ENCODE data around the gene GPRASP3.
A peak's percentile ranks its signal among the peaks of the same experiment; 100 is the strongest.
"Not testable (repeated sequence)": the region's sequence is repeated elsewhere in the genome, so short reads cannot be mapped to it uniquely, and the experiment has no call there.

GPRASP3 gene, protein sequence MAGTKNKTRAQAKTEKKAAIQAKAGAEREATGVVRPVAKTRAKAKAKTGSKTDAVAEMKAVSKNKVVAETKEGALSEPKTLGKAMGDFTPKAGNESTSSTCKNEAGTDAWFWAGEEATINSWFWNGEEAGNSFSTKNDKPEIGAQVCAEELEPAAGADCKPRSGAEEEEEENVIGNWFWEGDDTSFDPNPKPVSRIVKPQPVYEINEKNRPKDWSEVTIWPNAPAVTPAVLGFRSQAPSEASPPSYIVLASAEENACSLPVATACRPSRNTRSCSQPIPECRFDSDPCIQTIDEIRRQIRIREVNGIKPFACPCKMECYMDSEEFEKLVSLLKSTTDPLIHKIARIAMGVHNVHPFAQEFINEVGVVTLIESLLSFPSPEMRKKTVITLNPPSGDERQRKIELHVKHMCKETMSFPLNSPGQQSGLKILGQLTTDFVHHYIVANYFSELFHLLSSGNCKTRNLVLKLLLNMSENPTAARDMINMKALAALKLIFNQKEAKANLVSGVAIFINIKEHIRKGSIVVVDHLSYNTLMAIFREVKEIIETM

GRCh38 chrX:102720237-102721168 lies at the start of gene GPRASP3:
TSS of gene GPRASP3 (plus strand) at chrX:102720743. CDS start at chrX:102748996, 28,253 bp downstream.
- DNase-seq, result no peak
- in situ Hi-C loops (cut with MboI; ENCODE audit: low pct_unique_long_range_greater_than_20kb, low sequenced_read_pairs), result no loop called here

GRCh38 chrX:102672856-102673255 lies 47.7 kb upstream of the GPRASP3 start:
- DNase-seq, result no peak

DNA sequence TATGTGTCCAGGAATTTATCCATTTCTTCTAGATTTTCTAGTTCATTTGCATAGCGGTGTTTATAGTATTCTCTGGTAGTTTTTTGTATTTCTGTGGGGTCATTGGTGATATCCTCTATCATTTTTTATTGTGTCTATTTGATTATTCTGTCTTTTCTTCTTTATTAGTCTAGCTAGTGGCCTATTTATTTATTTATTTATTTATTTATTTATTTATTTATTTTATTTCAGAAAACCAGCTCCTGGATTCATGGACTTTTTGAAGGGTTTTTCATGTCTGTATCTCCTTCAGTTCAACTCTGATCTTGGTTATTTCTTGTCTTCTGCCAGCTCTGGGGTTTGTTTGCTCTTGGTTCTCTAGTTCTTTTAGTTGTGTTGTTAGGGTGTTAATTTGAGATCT lies 43.1 kb upstream of the GPRASP3 start:
- in situ Hi-C loops (cut with MboI; ENCODE audit: low pct_unique_long_range_greater_than_20kb, low sequenced_read_pairs); DNase-seq: not testable (repeated sequence)

More at GRCh38 chrX:102672856-102673255, 47.7 kb upstream of the GPRASP3 start:
- in situ Hi-C loops (cut with MboI; ENCODE audit: low pct_unique_long_range_greater_than_20kb, low sequenced_read_pairs), result no loop called here

DNA sequence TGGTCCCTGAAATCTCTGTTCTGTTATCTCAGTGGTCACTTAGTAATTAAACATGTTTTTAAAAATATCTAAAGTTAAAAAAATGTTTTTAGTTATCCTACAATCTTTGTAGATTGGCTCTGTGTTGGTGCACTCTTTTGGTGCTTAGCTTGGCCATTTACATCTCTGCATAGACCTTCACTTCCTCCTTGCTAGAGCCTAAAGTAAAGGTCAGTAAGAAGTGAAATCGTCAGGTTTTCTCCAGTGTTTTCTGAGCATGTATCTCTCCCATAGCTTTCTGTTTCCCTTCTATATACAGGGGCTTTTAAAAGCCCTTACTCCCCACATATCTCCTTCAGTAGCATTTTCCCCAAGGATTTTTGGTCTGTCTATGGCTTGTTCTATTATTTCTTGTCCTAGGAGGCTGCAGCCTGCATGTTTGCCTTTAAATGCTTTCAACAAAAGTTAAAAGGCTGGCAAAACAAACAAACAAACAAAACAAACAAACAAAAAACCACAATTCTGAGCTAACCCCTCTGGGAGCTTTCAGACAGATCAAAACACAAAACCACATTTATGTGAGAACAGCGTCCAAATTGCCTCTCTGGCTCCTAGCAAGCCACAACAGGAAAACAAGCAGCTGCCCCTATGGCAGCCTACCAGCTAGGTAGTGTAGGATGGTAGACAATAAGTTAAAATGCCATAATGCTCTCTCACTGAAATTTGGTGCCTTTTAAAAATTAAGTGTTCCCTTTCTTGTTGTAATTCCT lies 35.6 kb upstream of the GPRASP3 start:
- DNase-seq, result peak; percentile 36
- in situ Hi-C loops (cut with MboI; ENCODE audit: low pct_unique_long_range_greater_than_20kb, low sequenced_read_pairs), result no loop called here

DNA sequence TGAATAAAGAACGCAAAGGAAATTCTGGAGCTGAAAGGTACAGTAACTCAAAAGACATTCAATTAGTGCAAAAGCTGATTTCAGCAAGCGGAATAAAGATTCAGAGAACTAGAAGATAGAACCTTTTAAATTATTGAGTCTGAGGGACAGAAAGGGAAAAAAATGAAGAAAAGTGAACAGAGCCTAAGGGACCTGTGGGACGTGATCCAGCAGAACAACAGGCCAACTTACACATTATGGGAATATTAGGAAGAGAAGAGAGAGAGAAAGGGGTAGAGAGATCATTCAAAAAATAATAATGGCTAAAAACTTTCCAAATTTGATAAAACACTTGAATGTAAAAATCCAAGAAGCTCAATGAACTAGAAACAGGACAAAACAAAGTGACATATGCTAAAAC lies 25.8 kb upstream of the GPRASP3 start:
- no peak for DNase-seq
- in situ Hi-C loops (cut with MboI; ENCODE audit: low pct_unique_long_range_greater_than_20kb, low sequenced_read_pairs), result no loop called here

DNA sequence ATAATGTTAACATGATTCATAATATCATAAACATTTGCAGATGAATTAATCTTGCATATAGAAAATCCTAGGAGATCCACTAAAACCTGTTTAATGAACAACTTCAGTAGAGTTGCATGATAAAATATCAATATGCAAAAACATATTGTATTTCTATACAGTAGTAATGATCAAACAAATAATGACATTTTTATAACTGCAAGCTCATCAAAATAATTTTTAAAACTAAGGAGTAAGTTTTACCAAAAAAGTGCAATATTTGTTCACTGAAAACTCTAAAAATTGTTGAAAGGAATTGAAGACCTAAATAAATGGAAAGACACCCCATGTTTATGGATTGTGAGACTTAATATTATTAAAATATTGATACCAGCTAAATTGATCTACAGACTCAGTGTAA lies 24.2 kb upstream of the GPRASP3 start:
- in situ Hi-C loops (cut with MboI; ENCODE audit: low pct_unique_long_range_greater_than_20kb, low sequenced_read_pairs), result no loop called here
- no peak for DNase-seq

GRCh38 chrX:102697494-102697893 lies 23.0 kb upstream of the GPRASP3 start:
- DNase-seq, result no peak
- in situ Hi-C loops (cut with MboI; ENCODE audit: low pct_unique_long_range_greater_than_20kb, low sequenced_read_pairs), result no loop called here

GRCh38 chrX:102708900-102709299 lies 11.6 kb upstream of the GPRASP3 start:
- in situ Hi-C loops (cut with MboI; ENCODE audit: low pct_unique_long_range_greater_than_20kb, low sequenced_read_pairs), result no loop called here
- no peak for DNase-seq

DNA sequence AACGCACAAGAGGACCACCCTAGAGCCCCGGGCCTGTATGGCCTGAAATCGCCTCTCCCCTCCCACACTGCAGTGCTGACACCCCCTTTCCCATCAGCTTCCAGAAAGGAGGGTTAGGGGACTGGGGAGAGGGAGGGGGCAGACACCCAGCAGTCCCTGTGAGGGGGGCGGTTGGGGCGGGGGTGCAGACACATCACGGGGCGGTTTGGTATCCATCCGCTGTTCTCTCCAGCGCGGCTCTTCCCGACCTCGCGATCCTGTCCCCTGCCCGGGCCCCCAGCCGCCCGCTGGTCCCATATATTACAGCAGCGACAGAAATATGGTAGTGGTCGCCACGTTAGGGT lies 8.7 kb upstream of the GPRASP3 start:
- in situ Hi-C loops (cut with MboI; ENCODE audit: low pct_unique_long_range_greater_than_20kb, low sequenced_read_pairs), result no loop called here

GRCh38 chrX:102712216-102712966 lies 8.2 kb upstream of the GPRASP3 start, which contains the start of gene GPRASP2:
TSS of gene GPRASP2 (plus strand) at chrX:102712448. CDS start at chrX:102714870, 2,422 bp downstream.
- in situ Hi-C loops (cut with MboI; ENCODE audit: low pct_unique_long_range_greater_than_20kb, low sequenced_read_pairs), result no loop called here
- peak; percentile 57 for DNase-seq

More for the DNA sequence above, 8.7 kb upstream of the GPRASP3 start:
- DNase-seq, result no peak

- in situ Hi-C loops (cut with MboI; ENCODE audit: low pct_unique_long_range_greater_than_20kb, low sequenced_read_pairs), result no loop called here
- peak; percentile 84 for DNase-seq
These were observed 7.4 kb upstream of the GPRASP3 start for GRCh38 chrX:102712981-102713625.

DNA sequence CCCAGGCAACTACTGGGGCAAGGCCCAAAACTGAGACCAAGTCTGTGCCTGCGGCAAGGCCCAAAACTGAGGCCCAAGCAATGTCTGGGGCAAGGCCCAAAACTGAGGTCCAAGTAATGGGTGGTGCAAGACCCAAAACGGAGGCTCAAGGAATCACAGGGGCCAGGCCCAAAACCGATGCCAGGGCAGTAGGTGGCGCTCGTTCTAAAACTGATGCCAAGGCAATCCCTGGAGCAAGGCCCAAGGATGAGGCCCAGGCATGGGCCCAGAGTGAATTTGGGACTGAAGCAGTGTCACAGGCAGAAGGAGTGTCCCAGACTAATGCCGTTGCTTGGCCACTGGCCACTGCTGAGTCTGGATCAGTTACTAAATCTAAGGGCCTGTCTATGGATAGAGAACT lies 5.5 kb upstream of the GPRASP3 start:
- no peak for DNase-seq
- in situ Hi-C loops (cut with MboI; ENCODE audit: low pct_unique_long_range_greater_than_20kb, low sequenced_read_pairs), result no loop called here

- no peak for DNase-seq
- in situ Hi-C loops (cut with MboI; ENCODE audit: low pct_unique_long_range_greater_than_20kb, low sequenced_read_pairs), result no loop called here
These were observed 4.6 kb upstream of the GPRASP3 start for GRCh38 chrX:102715967-102716366.

DNA sequence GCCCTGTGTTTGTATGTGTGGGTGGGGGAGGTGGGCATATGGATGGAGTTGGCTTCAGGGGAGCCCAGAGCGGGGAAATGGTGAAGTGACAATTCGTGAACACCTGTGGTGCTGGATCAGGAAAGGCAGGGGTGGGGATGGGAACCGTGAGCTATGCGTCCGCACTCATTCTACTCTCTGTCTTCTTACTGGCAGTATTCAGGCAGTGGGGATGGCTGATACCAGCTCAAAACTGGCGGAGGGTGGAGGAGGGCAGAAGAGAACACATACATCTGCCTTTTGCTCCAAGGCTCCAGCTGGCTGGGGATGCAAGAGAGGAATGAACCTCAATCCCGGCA lies 595 bp downstream of the GPRASP3 start:
- DNase-seq; in situ Hi-C loops (cut with MboI; ENCODE audit: low pct_unique_long_range_greater_than_20kb, low sequenced_read_pairs): not testable (repeated sequence)

DNA sequence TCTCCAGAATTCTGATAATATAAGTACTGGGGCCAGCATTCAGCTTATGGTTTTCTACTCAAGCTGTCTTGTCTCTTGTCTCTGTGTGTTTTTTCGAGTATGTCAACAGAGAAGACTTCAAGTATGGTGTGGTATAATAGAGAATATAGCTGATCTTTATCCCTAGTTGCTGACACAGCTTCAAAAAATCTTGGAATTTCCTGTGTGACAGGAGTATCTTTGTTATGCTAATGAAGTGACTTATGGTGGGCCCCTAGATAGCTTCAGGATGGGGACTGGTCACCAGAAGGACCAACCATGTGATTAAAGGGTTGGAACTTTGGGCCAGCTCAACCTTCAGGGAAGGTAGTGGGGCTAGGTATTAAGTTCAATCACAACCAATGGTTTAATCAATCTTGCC lies 2.9 kb downstream of the GPRASP3 start:
- in situ Hi-C loops (cut with MboI; ENCODE audit: low pct_unique_long_range_greater_than_20kb, low sequenced_read_pairs), result no loop called here
- DNase-seq, result no peak

GRCh38 chrX:102727761-102728160 lies 7.2 kb downstream of the GPRASP3 start:
- in situ Hi-C loops (cut with MboI; ENCODE audit: low pct_unique_long_range_greater_than_20kb, low sequenced_read_pairs), result no loop called here
- DNase-seq, result no peak

GRCh38 chrX:102728646-102729045 lies 8.1 kb downstream of the GPRASP3 start:
- in situ Hi-C loops (cut with MboI; ENCODE audit: low pct_unique_long_range_greater_than_20kb, low sequenced_read_pairs), result no loop called here
- DNase-seq, result no peak

- no peak for DNase-seq
- in situ Hi-C loops (cut with MboI; ENCODE audit: low pct_unique_long_range_greater_than_20kb, low sequenced_read_pairs), result no loop called here
These were observed 19.1 kb downstream of the GPRASP3 start for GRCh38 chrX:102739657-102740056.
